ENCODE results near the gene HDAC7.
"Not testable (repeated sequence)": the region's sequence is repeated elsewhere in the genome, so short reads cannot be mapped to it uniquely, and the experiment has no call there.

Gene HDAC7

GRCh38 chr12:47846294-47846996 lies 26.7 kb upstream of the HDAC7 start:
- Histone ChIP-seq H3K36me3 (ENCODE audit: insufficient read depth, low read length) (peaks cover 3% of the 10 kb centered on the region), H3K4me2 (ENCODE audit: low read length) (no peak overlapping the region), H3K4me3 (ENCODE audit: low read length) (no peak overlapping the region), H3K27me3 (ENCODE audit: control insufficient read depth, insufficient read depth, low read length) (no peaks in the 10 kb centered on the region), H3K9ac (ENCODE audit: low read depth, low read length) (no peak overlapping the region), H3K9me3 (replicated peaks; ENCODE audit: low read length) (no peaks in the 10 kb centered on the region), H3K4me1 (ENCODE audit: control insufficient read depth, insufficient read depth, low read length) (peaks cover 6% of the 10 kb centered on the region)

- no peak overlapping the region for H3K4me3 ChIP-seq (ENCODE audit: low read length)
- no peak overlapping the region for H3K4me2 ChIP-seq (ENCODE audit: low read length)
- peaks cover 4% of the 10 kb centered on the region for H3K27me3 ChIP-seq (ENCODE audit: control insufficient read depth, insufficient read depth, low read length)
- peaks cover 4% of the 10 kb centered on the region for H3K4me1 ChIP-seq (ENCODE audit: control insufficient read depth, insufficient read depth, low read length)
- peaks cover 3% of the 10 kb centered on the region for H3K36me3 ChIP-seq (ENCODE audit: insufficient read depth, low read length)
- no peaks in the 10 kb centered on the region for H3K9me3 ChIP-seq (replicated peaks; ENCODE audit: low read length)
- no peak overlapping the region for H3K9ac ChIP-seq (ENCODE audit: low read depth, low read length)
These were observed 25.4 kb upstream of the HDAC7 start for GRCh38 chr12:47845081-47845480.

- H3K36me3 ChIP-seq (ENCODE audit: insufficient read depth, low read length) = peaks cover 3% of the 10 kb centered on the region
- no peak overlapping the region for H3K4me2 ChIP-seq (ENCODE audit: low read length)
- no peaks in the 10 kb centered on the region for H3K9me3 ChIP-seq (replicated peaks; ENCODE audit: low read length)
- H3K4me3 ChIP-seq (ENCODE audit: low read length) = no peak overlapping the region
- H3K4me1 ChIP-seq (ENCODE audit: control insufficient read depth, insufficient read depth, low read length) = peaks cover 4% of the 10 kb centered on the region
- H3K9ac ChIP-seq (ENCODE audit: low read depth, low read length) = no peak overlapping the region
- peaks cover 4% of the 10 kb centered on the region for H3K27me3 ChIP-seq (ENCODE audit: control insufficient read depth, insufficient read depth, low read length)
These were observed 24.7 kb upstream of the HDAC7 start for GRCh38 chr12:47844264-47845019.

GRCh38 chr12:47843226-47843980 lies 23.7 kb upstream of the HDAC7 start:
- Histone ChIP-seq H3K9me3 (replicated peaks; ENCODE audit: low read length) (no peaks in the 10 kb centered on the region), H3K4me2 (ENCODE audit: low read length) (no peak overlapping the region), H3K4me3 (ENCODE audit: low read length) (no peak overlapping the region), H3K36me3 (ENCODE audit: insufficient read depth, low read length) (peaks cover 3% of the 10 kb centered on the region), H3K9ac (ENCODE audit: low read depth, low read length) (no peak overlapping the region), H3K27me3 (ENCODE audit: control insufficient read depth, insufficient read depth, low read length) (peaks cover 4% of the 10 kb centered on the region), H3K4me1 (ENCODE audit: control insufficient read depth, insufficient read depth, low read length) (peaks cover 4% of the 10 kb centered on the region)

GRCh38 chr12:47842543-47842942 lies 22.8 kb upstream of the HDAC7 start:
- not testable (repeated sequence) for H3K9me3 ChIP-seq (replicated peaks; ENCODE audit: low read length); H3K4me1 ChIP-seq (ENCODE audit: control insufficient read depth, insufficient read depth, low read length); H3K27me3 ChIP-seq (ENCODE audit: control insufficient read depth, insufficient read depth, low read length); H3K9ac ChIP-seq (ENCODE audit: low read depth, low read length); H3K4me3 ChIP-seq (ENCODE audit: low read length); H3K4me2 ChIP-seq (ENCODE audit: low read length); H3K36me3 ChIP-seq (ENCODE audit: insufficient read depth, low read length)

GRCh38 chr12:47841910-47842309 lies 22.2 kb upstream of the HDAC7 start:
- Histone ChIP-seq H3K4me3 (ENCODE audit: low read length) (no peak overlapping the region), H3K9ac (ENCODE audit: low read depth, low read length) (no peak overlapping the region), H3K4me2 (ENCODE audit: low read length) (no peak overlapping the region), H3K4me1 (ENCODE audit: control insufficient read depth, insufficient read depth, low read length) (peaks cover 4% of the 10 kb centered on the region), H3K27me3 (ENCODE audit: control insufficient read depth, insufficient read depth, low read length) (peaks cover 4% of the 10 kb centered on the region), H3K9me3 (replicated peaks; ENCODE audit: low read length) (no peaks in the 10 kb centered on the region), H3K36me3 (ENCODE audit: insufficient read depth, low read length) (peaks cover 3% of the 10 kb centered on the region)

- no peak overlapping the region for H3K9ac ChIP-seq (ENCODE audit: low read depth, low read length)
- H3K36me3 ChIP-seq (ENCODE audit: insufficient read depth, low read length) = peaks cover 3% of the 10 kb centered on the region
- H3K9me3 ChIP-seq (replicated peaks; ENCODE audit: low read length) = no peaks in the 10 kb centered on the region
- no peak overlapping the region for H3K4me3 ChIP-seq (ENCODE audit: low read length)
- no peak overlapping the region for H3K4me2 ChIP-seq (ENCODE audit: low read length)
- peaks cover 4% of the 10 kb centered on the region for H3K4me1 ChIP-seq (ENCODE audit: control insufficient read depth, insufficient read depth, low read length)
- H3K27me3 ChIP-seq (ENCODE audit: control insufficient read depth, insufficient read depth, low read length) = peaks cover 4% of the 10 kb centered on the region
These were observed 21.8 kb upstream of the HDAC7 start for GRCh38 chr12:47841501-47841900.

- Histone ChIP-seq H3K36me3 (ENCODE audit: insufficient read depth, low read length) (no peaks in the 10 kb centered on the region), H3K4me2 (ENCODE audit: low read length) (no peak overlapping the region), H3K9me3 (replicated peaks; ENCODE audit: low read length) (no peaks in the 10 kb centered on the region), H3K27me3 (ENCODE audit: control insufficient read depth, insufficient read depth, low read length) (peaks cover 4% of the 10 kb centered on the region), H3K4me3 (ENCODE audit: low read length) (no peak overlapping the region), H3K9ac (ENCODE audit: low read depth, low read length) (no peak overlapping the region), H3K4me1 (ENCODE audit: control insufficient read depth, insufficient read depth, low read length) (peaks cover 6% of the 10 kb centered on the region)
These were observed 20.9 kb upstream of the HDAC7 start for GRCh38 chr12:47840571-47840970.

- H3K36me3 ChIP-seq (ENCODE audit: insufficient read depth, low read length) = no peaks in the 10 kb centered on the region
- no peak overlapping the region for H3K9ac ChIP-seq (ENCODE audit: low read depth, low read length)
- H3K4me3 ChIP-seq (ENCODE audit: low read length) = no peak overlapping the region
- H3K4me1 ChIP-seq (ENCODE audit: control insufficient read depth, insufficient read depth, low read length) = peaks cover 3% of the 10 kb centered on the region
- H3K4me2 ChIP-seq (ENCODE audit: low read length) = no peak overlapping the region
- no peaks in the 10 kb centered on the region for H3K9me3 ChIP-seq (replicated peaks; ENCODE audit: low read length)
- peaks cover 4% of the 10 kb centered on the region for H3K27me3 ChIP-seq (ENCODE audit: control insufficient read depth, insufficient read depth, low read length)
These were observed 19.6 kb upstream of the HDAC7 start for GRCh38 chr12:47839214-47839876.

- Histone ChIP-seq H3K9ac (ENCODE audit: low read depth, low read length) (no peak overlapping the region), H3K4me1 (ENCODE audit: control insufficient read depth, insufficient read depth, low read length) (peaks cover 3% of the 10 kb centered on the region), H3K4me3 (ENCODE audit: low read length) (no peak overlapping the region), H3K9me3 (replicated peaks; ENCODE audit: low read length) (no peaks in the 10 kb centered on the region), H3K36me3 (ENCODE audit: insufficient read depth, low read length) (no peaks in the 10 kb centered on the region), H3K4me2 (ENCODE audit: low read length) (no peak overlapping the region), H3K27me3 (ENCODE audit: control insufficient read depth, insufficient read depth, low read length) (peaks cover 4% of the 10 kb centered on the region)
These were observed 18.7 kb upstream of the HDAC7 start for GRCh38 chr12:47838286-47838931.

Measured in skeletal muscle satellite cell (primary cell).